Activated naive CD8-positive, alpha-beta T cell treated with anti-CD3 and anti-CD28 coated beads for 36 hours (primary cell): ENCODE data around the gene AXIN2. TPM values are rescaled to one million over a fixed set of nuclear protein-coding genes. Genes with fewer than 3 reads are reported as not detected.
A peak's percentile ranks its signal among the peaks of the same experiment; 100 is the strongest.

Experiments
- DNase-seq: peaks from one replicate; pipeline ENCODE4 v3.0.0; 2021
- H3K27ac Mint-ChIP-seq: one replicate; pipeline ENCODE4 v1.8.0; 2022; ENCODE audit warnings: mild to moderate bottlenecking, moderate library complexity, mixed read lengths
- H3K27me3 Mint-ChIP-seq: one replicate; pipeline ENCODE4 v1.8.0; 2022; ENCODE audit warnings: mild to moderate bottlenecking, mixed read lengths
- H3K36me3 Mint-ChIP-seq: one replicate; pipeline ENCODE4 v1.8.0; 2021; ENCODE audit warnings: mild to moderate bottlenecking, mixed read lengths
- H3K4me1 Mint-ChIP-seq: one replicate; pipeline ENCODE4 v1.8.0; 2021; ENCODE audit warnings: mixed read lengths
- H3K4me3 Mint-ChIP-seq: one replicate; pipeline ENCODE4 v1.8.0; 2022; ENCODE audit warnings: mild to moderate bottlenecking, moderate library complexity, mixed read lengths
- H3K9me3 Mint-ChIP-seq: one replicate; pipeline ENCODE4 v1.8.0; 2022; ENCODE audit warnings: mixed read lengths
- total RNA-seq, 2 experiments: library from RNA; stranded (reverse); gene quantifications; one replicate each; pipeline ENCODE4 v1.2.3, GENCODE V29; 2021

Gene AXIN2
- total RNA-seq, 2 experiments from 2014 or later = 1.5 to 1.6 TPM

- no peak overlapping the region for H3K4me3 Mint-ChIP-seq
- H3K4me1 Mint-ChIP-seq = peaks cover 18% of the 10 kb centered on the region
- no peaks in the 10 kb centered on the region for H3K27me3 Mint-ChIP-seq
- no peaks in the 10 kb centered on the region for H3K9me3 Mint-ChIP-seq
- H3K36me3 Mint-ChIP-seq = no peaks in the 10 kb centered on the region
- H3K27ac Mint-ChIP-seq = no peak overlapping the region
- no peak for DNase-seq
These were observed 3.3 kb upstream of the AXIN2 start for GRCh38 chr17:65564793-65565192.

DNA sequence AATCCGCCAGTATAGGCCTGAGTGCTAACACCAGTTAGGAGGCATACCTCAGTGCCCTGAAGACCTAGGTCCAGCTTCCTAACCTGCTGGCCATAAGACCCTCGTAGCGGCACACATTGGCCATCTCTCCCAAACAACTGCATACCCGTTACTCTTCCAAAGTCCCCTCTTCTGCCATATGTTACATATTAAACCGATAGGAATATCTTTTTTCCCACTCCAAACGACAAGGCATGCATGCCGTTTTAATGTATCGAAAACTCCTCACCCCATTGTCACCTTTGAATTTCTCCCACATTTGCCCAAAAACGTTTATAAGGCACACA, 721 bp upstream of the AXIN2 start:
- Mint-ChIP-seq H3K36me3 (no peaks in the 10 kb centered on the region), H3K4me1 (peaks cover 26% of the 10 kb centered on the region)

GRCh38 chr17:65560628-65561451, 608 bp downstream of the AXIN2 start:
- peak overlapping the region; percentile 60 for H3K4me3 Mint-ChIP-seq
- H3K9me3 Mint-ChIP-seq = no peaks in the 10 kb centered on the region
- H3K4me1 Mint-ChIP-seq = peaks cover 26% of the 10 kb centered on the region
- no peaks in the 10 kb centered on the region for H3K36me3 Mint-ChIP-seq
- peak overlapping the region; percentile 68 for H3K27ac Mint-ChIP-seq
- peak; percentile 77 for DNase-seq
- no peaks in the 10 kb centered on the region for H3K27me3 Mint-ChIP-seq

More for the DNA sequence above, 721 bp upstream of the AXIN2 start:
- DNase-seq = no peak
- Mint-ChIP-seq H3K9me3 (no peaks in the 10 kb centered on the region), H3K27ac (no peak overlapping the region), H3K27me3 (no peaks in the 10 kb centered on the region), H3K4me3 (peak overlapping the region; percentile 81)

- DNase-seq = peak; percentile 27
- no peaks in the 10 kb centered on the region for H3K36me3 Mint-ChIP-seq
- H3K9me3 Mint-ChIP-seq = no peaks in the 10 kb centered on the region
- no peaks in the 10 kb centered on the region for H3K27me3 Mint-ChIP-seq
- H3K4me3 Mint-ChIP-seq = peak overlapping the region; percentile 78
- peaks cover 26% of the 10 kb centered on the region for H3K4me1 Mint-ChIP-seq
- no peak overlapping the region for H3K27ac Mint-ChIP-seq
These were observed 1.4 kb downstream of the AXIN2 start for GRCh38 chr17:65559804-65560627.

DNA sequence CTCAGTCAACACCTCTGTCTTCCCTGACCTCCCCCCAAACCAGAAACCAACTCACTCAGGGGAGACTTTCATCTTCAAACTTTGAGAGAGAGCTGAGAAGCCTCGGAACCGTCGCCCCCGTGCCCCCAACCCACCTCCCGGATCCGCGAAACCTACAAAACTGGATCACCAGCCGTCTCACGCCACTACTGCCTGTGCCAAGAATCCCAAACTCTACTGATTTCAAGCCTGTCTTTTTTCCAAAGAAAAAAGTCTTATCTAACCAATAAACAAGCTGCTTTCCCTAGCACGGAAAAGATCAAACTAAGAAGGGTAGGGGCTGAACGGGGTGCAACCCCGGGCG, 2.0 kb downstream of the AXIN2 start:
- Mint-ChIP-seq H3K9me3 (no peaks in the 10 kb centered on the region), H3K27me3 (no peaks in the 10 kb centered on the region), H3K4me1 (peaks cover 27% of the 10 kb centered on the region), H3K27ac (no peak overlapping the region), H3K36me3 (no peaks in the 10 kb centered on the region), H3K4me3 (peak overlapping the region; percentile 78)
- DNase-seq = no peak

DNA sequence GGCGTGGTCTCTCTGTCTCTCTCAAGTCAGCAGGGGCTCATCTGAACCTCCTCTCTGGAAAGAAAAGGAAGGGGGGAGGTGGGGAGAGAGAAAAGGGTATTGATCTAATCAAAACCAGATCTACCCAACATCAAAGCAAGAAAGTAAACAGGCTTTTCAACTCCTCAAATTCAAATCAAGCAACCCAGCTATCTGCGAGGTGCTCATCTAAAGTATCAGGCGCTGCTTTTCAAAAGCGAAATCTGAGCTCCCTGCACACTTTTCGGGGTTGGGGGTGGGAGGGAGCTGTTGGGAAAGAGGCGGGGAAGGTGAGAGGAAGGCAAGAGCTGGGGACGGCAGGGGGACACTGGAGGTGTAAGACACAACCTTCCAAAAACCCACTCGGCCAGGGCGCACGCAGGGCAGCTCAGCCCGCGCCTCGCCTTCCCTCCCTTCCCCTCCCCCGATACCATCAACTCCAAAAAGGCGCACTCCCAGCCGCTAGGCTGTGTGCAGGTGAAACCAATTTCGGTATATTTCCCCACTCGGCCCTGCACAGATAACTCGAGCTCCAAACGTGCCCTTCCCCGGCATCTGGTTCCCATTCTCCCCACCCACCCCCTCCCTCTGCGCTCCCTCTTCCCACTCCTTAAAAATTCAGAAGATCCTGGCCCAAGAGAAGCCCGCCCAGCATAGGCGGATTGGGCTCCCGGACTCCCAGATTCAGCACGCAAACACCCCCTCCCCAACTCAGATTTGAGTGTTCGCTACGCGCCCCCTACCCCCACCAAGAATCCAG, 2.6 kb downstream of the AXIN2 start:
- DNase-seq = no peak
- Mint-ChIP-seq H3K4me3 (peak overlapping the region; percentile 78), H3K4me1 (peaks cover 28% of the 10 kb centered on the region), H3K9me3 (no peaks in the 10 kb centered on the region), H3K36me3 (no peaks in the 10 kb centered on the region), H3K27me3 (no peaks in the 10 kb centered on the region), H3K27ac (no peak overlapping the region)

GRCh38 chr17:65558311-65558682, 3.2 kb downstream of the AXIN2 start:
- no peak overlapping the region for H3K4me3 Mint-ChIP-seq
- no peak for DNase-seq
- H3K9me3 Mint-ChIP-seq = no peaks in the 10 kb centered on the region
- H3K36me3 Mint-ChIP-seq = no peaks in the 10 kb centered on the region
- H3K4me1 Mint-ChIP-seq = peaks cover 26% of the 10 kb centered on the region
- H3K27me3 Mint-ChIP-seq = no peaks in the 10 kb centered on the region
- H3K27ac Mint-ChIP-seq = no peak overlapping the region

DNA sequence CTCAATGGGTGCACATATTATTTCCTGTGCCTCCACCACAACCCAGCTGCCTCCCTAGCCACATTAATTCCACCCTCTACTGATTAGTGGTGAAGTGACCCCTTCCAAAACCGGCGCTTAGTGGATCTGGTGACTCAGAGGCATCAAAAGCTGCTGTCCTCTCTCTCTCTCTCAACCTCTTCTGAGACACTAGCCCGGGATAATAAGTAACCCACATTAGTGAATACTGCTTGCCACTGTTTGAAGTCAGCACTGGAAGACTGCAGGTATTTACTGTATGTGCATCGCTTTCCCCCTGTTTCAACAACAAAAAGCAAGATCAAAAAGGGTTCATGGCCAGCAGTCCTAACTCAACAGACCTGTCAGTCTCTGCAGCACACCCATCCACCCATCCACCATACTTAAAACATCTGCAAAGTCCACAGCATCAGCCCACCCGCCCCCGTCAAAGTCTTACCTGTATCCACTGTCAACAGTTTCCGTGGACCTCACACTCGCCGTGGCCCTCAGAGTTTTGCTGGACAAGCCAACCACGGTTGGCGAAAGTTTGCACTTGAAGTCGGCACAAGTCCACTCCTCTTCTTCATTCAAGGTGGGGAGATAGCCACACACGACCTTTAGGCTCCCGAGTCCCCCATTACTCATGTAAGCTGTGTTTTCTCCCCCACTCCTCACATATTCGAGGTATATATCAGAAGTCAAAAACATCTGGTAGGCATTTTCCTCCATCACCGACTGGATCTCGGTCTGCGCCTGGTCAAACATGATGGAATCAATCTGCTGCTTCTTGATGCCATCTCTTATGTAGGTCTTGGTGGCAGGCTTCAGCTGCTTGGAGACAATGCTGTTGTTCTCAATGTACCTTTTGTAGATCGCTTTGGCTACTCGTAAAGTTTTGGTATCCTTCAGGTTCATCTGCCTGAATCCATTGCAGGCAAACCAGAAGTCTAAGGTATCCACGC, 3.8 kb downstream of the AXIN2 start:
- H3K4me3 Mint-ChIP-seq = no peak overlapping the region
- no peaks in the 10 kb centered on the region for H3K9me3 Mint-ChIP-seq

DNA sequence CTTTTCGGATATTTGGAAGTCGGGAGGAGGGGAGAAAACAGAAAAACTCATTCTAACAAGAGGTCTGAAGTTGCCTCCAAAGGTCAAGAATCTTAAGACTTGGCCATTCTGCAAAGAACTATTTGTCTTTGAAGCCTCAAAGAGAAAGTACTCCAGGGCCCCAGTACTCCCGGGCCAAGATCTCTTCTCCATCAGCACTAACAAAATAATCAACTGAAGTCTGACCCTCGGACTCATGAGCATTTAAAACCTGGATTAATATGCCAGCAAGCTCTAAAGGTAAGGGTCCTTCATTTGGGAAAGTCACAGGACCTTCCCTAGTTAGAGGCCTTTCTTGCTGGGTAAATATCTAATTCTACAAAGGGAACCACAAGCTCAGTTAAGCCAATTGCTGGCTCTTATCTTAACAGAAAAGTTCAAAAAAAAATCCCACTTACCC, 4.5 kb downstream of the AXIN2 start:
- no peak overlapping the region for H3K27ac Mint-ChIP-seq
- no peak overlapping the region for H3K4me3 Mint-ChIP-seq
- DNase-seq = no peak
- no peaks in the 10 kb centered on the region for H3K9me3 Mint-ChIP-seq
- H3K4me1 Mint-ChIP-seq = peaks cover 29% of the 10 kb centered on the region
- H3K36me3 Mint-ChIP-seq = peaks cover 2% of the 10 kb centered on the region
- H3K27me3 Mint-ChIP-seq = no peaks in the 10 kb centered on the region

More for the DNA sequence above, 3.8 kb downstream of the AXIN2 start:
- no peak overlapping the region for H3K27ac Mint-ChIP-seq
- H3K4me1 Mint-ChIP-seq = peaks cover 30% of the 10 kb centered on the region
- H3K36me3 Mint-ChIP-seq = peaks cover 2% of the 10 kb centered on the region
- no peaks in the 10 kb centered on the region for H3K27me3 Mint-ChIP-seq
- DNase-seq = peak; percentile 33

DNA sequence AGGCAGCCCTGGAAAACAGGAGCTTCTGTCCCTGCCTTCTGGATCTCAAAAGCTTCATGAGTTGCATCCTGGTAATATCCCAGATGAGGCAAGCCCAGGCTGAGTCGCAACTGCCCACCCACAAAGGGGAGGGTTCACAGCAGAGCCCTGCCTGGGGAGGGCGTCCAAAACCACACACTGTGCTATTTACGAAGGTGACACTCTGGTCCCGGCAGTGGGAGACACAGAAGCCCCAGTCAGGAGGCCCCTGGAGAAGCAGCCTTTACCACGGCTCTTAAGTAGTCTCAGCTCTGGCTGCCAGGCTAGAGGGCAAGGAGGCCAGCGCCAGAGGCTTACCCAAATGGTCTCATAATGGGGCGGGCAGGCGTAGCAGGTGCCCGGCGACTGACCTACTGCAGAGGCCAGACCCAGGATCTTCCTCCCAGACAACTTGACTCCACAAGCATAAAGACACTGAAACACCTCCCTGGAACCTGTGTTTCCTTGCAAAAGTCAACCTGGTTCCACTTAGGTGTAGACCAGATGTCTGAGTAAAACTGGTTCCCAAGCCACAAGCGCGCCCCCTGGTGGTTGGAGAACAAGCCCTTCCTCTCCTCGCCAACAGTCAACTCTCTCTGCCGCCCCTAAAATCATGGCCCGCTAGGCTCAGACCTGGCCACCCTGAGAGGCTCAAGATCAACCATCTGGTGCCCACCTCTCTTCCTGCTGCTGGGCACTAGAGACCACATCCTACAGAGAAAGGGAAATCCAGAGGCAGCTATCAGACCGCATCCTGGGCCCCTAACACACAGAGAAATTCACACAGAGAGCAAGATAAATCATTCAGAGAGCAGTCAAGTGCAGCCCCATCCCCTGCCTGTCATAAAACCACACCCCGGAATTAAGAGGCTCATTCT, 5.2 kb downstream of the AXIN2 start:
- H3K27ac Mint-ChIP-seq = no peak overlapping the region
- peaks cover 28% of the 10 kb centered on the region for H3K4me1 Mint-ChIP-seq
- H3K4me3 Mint-ChIP-seq = no peak overlapping the region
- H3K9me3 Mint-ChIP-seq = no peaks in the 10 kb centered on the region
- H3K27me3 Mint-ChIP-seq = no peaks in the 10 kb centered on the region
- H3K36me3 Mint-ChIP-seq = peaks cover 2% of the 10 kb centered on the region
- peak; percentile 84 for DNase-seq

DNA sequence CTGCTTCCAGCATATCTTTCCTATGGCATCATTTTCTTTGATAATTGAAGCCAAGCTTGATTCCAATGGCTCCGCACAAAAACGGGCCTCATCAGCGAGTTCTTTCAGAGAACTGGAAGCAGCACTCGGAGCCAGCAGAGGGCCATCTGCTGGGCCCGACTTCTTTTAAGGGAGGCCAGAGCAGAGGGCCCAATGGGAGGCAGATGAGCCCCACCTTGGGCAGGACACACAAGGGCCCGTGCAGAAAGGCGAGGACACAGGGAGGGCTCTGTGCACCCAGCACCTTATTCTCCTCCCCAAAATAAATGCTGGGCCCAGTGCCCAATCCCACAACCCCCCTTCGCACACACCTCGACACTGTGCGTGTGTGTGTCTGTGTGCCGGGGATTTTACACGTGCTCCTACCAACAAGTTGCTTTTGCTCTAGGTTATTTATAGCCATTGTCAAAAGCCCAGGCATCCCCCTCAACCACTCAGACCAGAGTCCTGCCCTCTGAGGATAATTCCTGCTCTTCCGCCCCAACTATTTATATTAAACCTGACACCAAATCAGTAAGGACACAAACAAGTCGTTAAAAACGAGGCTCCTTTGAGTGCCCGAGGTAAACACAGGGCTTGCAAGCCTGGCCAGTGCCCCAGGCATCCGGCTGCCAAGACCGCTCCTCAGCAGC, 6.8 kb downstream of the AXIN2 start:
- Mint-ChIP-seq H3K36me3 (peaks cover 3% of the 10 kb centered on the region), H3K4me1 (peaks cover 36% of the 10 kb centered on the region), H3K27me3 (no peaks in the 10 kb centered on the region), H3K27ac (no peak overlapping the region), H3K4me3 (no peak overlapping the region), H3K9me3 (no peaks in the 10 kb centered on the region)
- no peak for DNase-seq

- no peaks in the 10 kb centered on the region for H3K27me3 Mint-ChIP-seq
- no peak for DNase-seq
- no peaks in the 10 kb centered on the region for H3K9me3 Mint-ChIP-seq
- H3K36me3 Mint-ChIP-seq = peaks cover 8% of the 10 kb centered on the region
- H3K27ac Mint-ChIP-seq = peak overlapping the region; percentile 26
- H3K4me3 Mint-ChIP-seq = no peak overlapping the region
- H3K4me1 Mint-ChIP-seq = peaks cover 31% of the 10 kb centered on the region
These were observed 7.5 kb downstream of the AXIN2 start for GRCh38 chr17:65553646-65554552.
